ENCODE results near the gene SPATA18.

Gene SPATA18

DNA sequence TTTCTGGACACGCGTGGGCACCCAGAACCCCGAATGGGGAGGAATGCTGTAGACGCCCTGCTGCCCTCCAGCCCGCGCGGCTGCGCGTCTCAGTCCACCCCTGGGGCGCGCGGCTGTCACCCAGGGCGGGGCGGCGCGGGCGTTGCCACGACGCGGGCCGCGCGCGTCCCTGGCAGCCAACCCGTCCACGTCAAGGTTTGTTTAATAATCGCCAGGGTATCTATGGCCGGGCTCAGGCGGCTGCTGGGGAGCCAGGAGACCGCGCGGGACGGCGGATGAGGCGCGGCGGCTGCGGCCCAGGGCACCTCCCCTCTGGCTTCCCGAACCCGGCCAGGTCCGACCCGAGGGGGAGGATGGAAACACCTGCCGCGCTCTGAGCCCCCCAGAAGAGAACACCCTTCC, at the start of gene SPATA18:
TSS of gene SPATA18 (plus strand) at position 92 of the 402 bp plus-strand sequence. CDS start 401 bp downstream, outside the sequence.
- DNase-seq (ENCODE audit: low read depth in 2 of 2) = no peak

- no peak for DNase-seq (ENCODE audit: low read depth in 2 of 2)
These were observed 49.5 kb upstream of the SPATA18 start for GRCh38 chr4:52001616-52002015.

- DNase-seq (ENCODE audit: low read depth in 2 of 2) = no peak
These were observed 46.7 kb upstream of the SPATA18 start for GRCh38 chr4:52004414-52004813.

GRCh38 chr4:52005604-52006273, 45.4 kb upstream of the SPATA18 start:
- no peak for DNase-seq (ENCODE audit: low read depth in 2 of 2)

DNA sequence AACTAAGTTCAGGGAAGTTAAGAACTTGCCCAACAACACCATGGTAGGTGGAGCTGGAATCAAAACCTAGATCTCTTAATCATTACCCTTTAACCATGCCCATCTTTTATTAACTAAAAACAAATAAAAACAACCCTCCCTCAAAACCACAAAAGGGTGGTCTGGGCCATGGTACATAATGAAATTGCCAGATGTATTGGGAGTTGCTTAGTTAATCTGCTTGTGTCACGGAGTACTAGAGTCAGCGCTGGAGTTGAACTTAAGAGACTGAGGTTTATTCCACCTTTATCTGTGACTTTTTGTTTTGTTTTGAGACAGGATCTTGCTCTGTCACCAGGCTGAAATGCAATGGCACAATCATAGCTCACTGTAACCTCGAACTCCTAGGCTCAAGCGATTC, 44.2 kb upstream of the SPATA18 start:
- DNase-seq (ENCODE audit: low read depth in 2 of 2) = no peak

GRCh38 chr4:52010986-52011385, 40.1 kb upstream of the SPATA18 start:
- no peak for DNase-seq (ENCODE audit: low read depth in 2 of 2)

DNA sequence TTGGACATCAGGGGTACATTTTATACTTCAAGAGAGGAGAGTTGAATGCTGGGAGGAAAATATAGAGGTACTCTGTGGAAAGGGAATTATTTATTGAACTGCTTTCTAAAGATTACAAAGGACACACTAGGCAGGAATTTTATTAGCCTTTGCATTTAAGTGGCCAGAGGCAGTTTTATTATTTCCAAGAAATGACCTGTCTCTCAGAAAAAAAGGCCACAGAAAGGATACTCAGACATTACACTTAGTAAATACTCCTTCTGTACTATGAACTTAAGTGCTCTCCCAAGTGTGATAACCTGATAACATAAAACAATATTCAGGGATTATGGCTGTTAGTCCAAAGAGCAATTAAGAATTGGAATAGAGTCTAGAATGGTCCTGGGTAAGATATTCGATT, 38.5 kb upstream of the SPATA18 start:
- no peak for DNase-seq (ENCODE audit: low read depth in 2 of 2)

DNA sequence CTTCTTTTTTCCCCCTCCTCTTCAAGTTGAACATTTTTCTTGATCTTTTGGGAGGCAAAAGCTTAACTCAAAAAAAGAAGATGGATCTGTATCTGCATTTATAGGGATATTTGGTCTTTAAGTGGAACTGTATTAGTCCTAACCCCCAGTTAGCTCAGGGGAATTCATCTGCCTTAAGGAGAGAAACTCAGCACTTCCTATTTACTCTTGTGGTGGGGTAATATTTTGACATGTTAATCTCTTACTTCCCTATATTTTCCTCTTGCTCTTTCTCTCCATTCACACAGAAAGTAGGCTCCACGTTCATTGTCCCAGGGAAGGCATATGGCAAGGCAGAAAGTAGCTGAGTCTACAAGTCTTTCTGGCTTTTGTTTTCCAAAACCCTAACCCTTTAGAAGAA, 36.2 kb upstream of the SPATA18 start:
- no peak for DNase-seq (ENCODE audit: low read depth in 2 of 2)

DNA sequence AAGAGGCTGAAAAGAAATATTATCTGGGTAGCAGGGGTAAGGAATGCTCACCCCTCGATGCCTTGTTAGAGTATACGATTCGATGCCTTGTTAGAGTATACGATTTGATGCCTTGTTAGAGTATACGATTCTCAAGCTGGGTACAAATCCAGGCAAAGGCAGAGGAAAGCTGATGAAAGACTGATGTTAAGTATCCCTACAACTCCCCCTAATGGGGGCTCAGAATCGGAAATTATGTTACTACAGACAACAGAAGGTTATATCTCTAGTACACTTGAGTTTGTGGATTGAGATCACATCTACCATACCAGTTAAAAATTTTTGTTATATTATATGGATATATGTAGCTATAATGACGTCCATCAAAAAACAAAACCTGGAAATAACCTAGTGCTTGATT, 35.7 kb upstream of the SPATA18 start:
- DNase-seq (ENCODE audit: low read depth in 2 of 2) = no peak

DNA sequence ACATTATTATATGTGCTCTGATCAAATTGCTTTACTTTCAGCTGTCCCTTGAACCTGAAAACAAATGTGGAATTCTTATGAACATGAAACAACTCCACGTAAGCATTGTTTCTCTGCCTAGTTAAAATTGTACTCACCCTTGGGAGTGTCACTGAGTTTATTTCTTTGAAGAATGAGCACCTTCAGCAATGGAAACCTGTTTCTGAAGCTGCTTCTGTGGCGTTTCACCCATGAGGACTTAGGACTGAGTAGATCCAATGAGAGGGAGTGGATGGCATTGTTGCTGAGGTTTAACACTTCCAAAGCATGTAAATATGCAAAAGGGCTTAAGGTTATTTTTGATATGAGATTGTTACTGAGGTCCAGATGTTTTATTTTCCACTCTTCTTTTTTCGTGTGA, 34.1 kb upstream of the SPATA18 start:
- no peak for DNase-seq (ENCODE audit: low read depth in 2 of 2)

DNA sequence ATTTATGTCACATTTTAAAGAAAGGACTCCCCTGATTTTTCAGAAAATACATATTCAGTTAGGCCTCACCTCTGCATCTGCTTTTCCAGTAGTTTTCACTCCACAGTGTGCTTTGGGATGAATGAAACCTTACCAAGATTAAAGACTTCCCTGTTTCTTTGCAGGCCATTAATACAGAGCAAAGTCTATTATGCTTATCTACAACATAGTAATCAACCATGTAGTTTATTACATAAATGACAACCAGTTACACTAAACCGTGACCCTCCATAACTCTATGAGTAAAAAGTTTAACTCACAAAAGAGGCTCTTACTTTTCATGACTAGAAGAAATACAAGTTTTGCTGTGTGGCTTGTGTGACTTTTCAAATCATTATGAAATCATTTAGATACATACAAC, 33.3 kb upstream of the SPATA18 start:
- DNase-seq (ENCODE audit: low read depth in 2 of 2) = no peak

DNA sequence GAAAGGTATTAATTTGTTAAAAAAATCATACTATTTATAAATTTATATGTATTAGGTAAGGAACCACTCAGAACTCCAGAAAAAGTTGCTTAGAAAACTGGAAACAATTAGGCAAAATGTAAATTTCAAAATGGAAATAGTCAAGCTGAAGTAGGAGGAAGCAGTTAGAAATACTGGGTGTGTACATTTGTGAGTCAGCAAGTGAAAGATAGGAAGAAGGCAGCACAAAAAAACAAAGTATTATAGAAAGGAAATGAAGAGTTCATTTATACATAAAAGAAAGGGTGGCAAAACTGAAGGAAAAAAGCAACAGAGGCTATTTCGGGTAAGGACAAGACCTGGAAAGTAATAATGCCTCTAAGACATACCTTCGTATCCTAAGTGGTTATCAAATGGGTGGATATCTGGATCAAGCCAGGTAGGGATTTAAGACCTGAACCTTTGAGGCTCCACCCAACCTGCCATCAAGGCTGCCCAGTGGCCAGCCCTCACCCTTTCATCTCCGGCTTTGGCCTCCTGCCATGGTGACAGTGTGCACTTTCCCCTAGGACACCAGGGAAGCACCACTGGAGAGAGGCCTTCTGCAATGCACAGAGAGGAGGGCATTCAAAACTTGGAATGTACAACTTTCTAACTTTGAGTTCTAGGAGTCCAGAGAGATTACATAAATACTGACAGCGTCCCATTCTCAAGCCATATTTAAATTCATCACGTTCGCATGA, 31.0 kb upstream of the SPATA18 start, which contains the start of gene LRRC66:
TSS of gene LRRC66 (minus strand) at position 428 of the 722 bp plus-strand sequence. CDS start 2,750 bp downstream, outside the sequence.
- no peak for DNase-seq (ENCODE audit: low read depth in 2 of 2)

DNA sequence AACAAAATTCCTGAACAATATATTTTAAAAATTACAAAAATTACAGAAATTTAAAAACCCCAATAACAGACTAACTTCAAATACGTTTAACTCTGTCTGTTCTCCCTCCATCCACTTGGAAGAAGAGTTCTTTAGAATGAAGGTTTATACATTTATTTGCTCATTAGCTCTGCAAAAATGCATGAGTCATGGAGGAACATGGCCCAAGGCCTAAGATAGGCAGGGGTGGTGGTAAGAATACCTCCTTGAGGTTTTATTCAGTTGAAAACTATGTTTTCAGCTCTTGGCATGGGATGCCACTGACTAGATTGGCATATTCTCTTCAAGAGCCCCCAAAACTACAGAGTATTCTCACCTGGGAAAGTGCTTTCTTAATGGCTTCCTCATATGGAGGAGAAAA, 22.1 kb upstream of the SPATA18 start:
- no peak for DNase-seq (ENCODE audit: low read depth in 2 of 2)

DNA sequence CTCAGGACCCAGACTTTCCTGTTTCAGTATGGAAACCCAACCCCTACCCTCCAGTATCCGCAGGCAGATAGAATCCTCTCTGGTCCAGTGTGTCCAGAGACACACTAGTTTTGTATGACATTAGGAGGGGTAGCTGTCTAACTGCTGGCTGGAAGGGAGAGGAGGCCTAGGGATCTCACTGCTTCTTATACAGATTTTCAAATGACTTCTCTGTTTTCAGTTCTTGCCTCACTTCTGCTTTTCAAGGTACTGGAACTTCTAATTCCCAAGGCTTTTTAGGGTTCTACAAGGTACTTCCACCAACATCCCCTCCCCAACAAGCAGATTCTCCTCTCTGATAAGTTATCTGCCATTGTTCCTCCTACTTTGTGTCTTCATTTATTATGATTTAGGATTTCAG, 19.1 kb upstream of the SPATA18 start:
- DNase-seq (ENCODE audit: low read depth in 2 of 2) = no peak

GRCh38 chr4:52035190-52035589, 15.9 kb upstream of the SPATA18 start:
- no peak for DNase-seq (ENCODE audit: low read depth in 2 of 2)

- no peak for DNase-seq (ENCODE audit: low read depth in 2 of 2)
These were observed 14.1 kb upstream of the SPATA18 start for GRCh38 chr4:52036886-52037530.

DNA sequence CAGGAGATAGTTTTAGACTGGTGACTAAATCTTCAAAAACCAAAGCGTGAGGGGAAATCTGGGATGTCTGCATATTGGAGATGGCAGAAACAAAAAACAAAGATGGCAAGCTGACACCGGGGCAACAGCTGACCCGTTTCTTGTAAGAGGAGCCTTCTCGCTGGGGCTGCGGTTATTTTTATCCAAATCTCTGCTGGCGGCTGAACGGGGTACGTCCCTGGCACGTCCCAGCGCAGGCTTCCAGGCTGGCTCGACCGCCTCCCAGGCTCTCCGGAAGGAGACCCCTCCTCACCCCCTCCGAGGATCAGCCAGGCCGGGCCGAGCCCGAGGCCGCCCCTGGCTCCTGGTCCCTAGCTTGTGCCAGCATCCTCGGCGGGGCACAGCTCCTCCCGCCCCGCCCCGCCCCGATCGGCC, 13.4 kb upstream of the SPATA18 start:
- no peak for DNase-seq (ENCODE audit: low read depth in 2 of 2)

GRCh38 chr4:52038103-52038912, 12.8 kb upstream of the SPATA18 start, which contains the start of gene SGCB:
Gene SGCB (minus strand): TSS chr4:52038299. CDS start chr4:52038259, 40 bp downstream.
- peak; percentile 5 to 67 for DNase-seq (ENCODE audit: low read depth in 2 of 2)

- no peak for DNase-seq (ENCODE audit: low read depth in 2 of 2)
These were observed 6.1 kb upstream of the SPATA18 start for GRCh38 chr4:52045028-52045427.

GRCh38 chr4:52049266-52049665, 1.8 kb upstream of the SPATA18 start:
- no peak for DNase-seq (ENCODE audit: low read depth in 2 of 2)

- no peak for DNase-seq (ENCODE audit: low read depth in 2 of 2)
These were observed 741 bp downstream of the SPATA18 start for GRCh38 chr4:52051615-52052474.
